H1 (cell line): ENCODE data around the gene LPIN2. TPM values are rescaled to one million over a fixed set of nuclear protein-coding genes. Genes with fewer than 3 reads are reported as not detected.

Source experiments
- SIX5 ChIP-seq: IDR thresholded peaks from 2 replicates; pipeline ENCODE4 v1.6.1; 2011; ENCODE audit warnings: mild to moderate bottlenecking, low read depth, low read length
- SUZ12 ChIP-seq: fragments of 200-600 bp; sonication (generic); IDR thresholded peaks from 2 replicates; pipeline ENCODE4 v1.6.1; 2012; ENCODE audit warnings: mild to moderate bottlenecking, inconsistent platforms, low read length, moderate library complexity, mixed read lengths
- polyA plus RNA-seq, 7 experiments: library from polyadenylated mRNA; depleted of rRNA in 3 of 7; stranded (reverse) in 5 of 7; unstranded in 2 of 7; fragments of >200 nt in 5 of 7; fragments of 200-250 nt in 2 of 7; gene quantifications; 1 replicate in 5 of 7; 2 replicates in 1 of 7; 4 replicates in 1 of 7; pipeline versions ENCODE4 v1.2.1 to v1.2.3, GENCODE V29; 2011 to 2013; ENCODE audit warnings: missing spikeins in 2 of 7, mixed read lengths in 2 of 7
- total RNA-seq: library from RNA; stranded (reverse); fragmentation: NEBNext Ultra II Directional; extraction: Animal tissue kit (Norgen Biotek cat#: 25700); gene quantifications from 2 replicates; pipeline ENCODE4 v1.2.1, GENCODE V29; 2021

The LPIN2 gene
- total and polyA plus RNA-seq, 2 of the 8 experiments (the other 6 are each of a cell fraction or from before 2014, with no cell fraction given), result 7.4 to 14.2 TPM

GRCh38 chr18:3010086-3010485 lies 2.9 kb downstream of the LPIN2 start (continued):
- TF ChIP-seq SIX5 (no peak), SUZ12 (no peak)
